Measurements from ENCODE around the gene LRFN2.

LRFN2 gene

GRCh38 chr6:40408786-40409542 lies 178.2 kb downstream of the LRFN2 start:
- in situ Hi-C loops (cut with MboI; ENCODE audit: low sequenced_read_pairs): no loop called here

DNA sequence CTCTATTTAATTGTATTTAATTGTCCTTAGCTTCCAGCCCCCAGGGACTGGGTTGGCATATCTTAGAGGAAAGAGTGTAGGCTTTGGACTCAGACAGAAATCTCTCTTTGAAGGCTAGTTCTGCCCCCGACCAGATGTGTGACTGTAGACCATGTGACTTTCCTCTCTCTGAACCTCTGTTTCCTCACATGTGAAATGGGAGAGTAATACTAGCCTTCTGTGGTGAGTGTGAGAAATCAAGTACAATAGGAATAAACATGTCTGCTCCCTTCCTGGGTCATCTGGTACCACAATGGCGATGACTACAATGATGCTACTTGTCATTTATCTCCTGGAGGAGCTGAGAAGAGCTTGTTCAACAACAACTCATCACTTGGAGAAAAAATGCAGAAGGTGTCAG lies 179.9 kb downstream of the LRFN2 start:
- in situ Hi-C loops (cut with MboI; ENCODE audit: low sequenced_read_pairs): no loop called here

DNA sequence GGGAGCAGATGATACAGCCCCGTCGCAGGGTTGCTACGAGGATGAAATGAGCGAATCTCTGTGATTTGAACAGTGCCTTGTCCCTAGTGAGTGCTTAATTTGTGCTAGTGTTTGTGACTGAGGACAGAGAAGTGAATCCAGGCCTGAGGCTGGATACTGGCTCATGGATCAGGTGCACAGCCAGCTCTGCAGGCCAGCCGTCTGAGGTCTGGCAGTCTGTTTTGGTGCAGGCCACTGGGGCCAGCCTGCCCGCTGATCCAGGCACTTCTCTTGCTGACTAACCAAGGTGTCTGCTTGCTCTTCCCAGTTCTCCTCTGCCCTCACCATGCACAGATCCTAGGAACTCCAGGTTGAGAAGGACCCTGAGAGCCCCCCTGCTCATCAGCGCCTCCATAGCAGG lies 181.0 kb downstream of the LRFN2 start:
- in situ Hi-C loops (cut with MboI; ENCODE audit: low sequenced_read_pairs): no loop called here

DNA sequence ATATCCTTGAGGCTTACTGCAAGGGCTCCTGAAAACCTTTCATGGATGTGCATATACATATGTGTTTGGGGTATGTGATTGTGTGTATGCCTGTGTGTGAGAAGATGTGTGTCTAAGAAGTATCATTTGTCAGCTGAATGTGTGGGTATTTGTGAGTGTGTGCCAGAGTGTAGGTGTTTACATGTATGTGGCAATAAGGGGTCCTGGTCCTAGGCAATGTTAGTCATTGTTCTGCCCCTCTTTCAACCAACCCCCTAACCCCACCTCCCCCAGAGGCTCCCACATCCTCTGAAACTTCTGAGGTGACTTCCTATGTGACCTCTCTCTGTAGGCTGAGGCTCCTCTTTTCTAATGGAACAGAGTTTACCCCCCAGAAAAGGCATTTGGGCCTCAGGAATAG lies 186.4 kb downstream of the LRFN2 start:
- in situ Hi-C loops (cut with MboI; ENCODE audit: low sequenced_read_pairs): no loop called here

- in situ Hi-C loops (cut with MboI; ENCODE audit: low sequenced_read_pairs): no loop called here
Observed at GRCh38 chr6:40399888-40400457, 187.2 kb downstream of the LRFN2 start.

DNA sequence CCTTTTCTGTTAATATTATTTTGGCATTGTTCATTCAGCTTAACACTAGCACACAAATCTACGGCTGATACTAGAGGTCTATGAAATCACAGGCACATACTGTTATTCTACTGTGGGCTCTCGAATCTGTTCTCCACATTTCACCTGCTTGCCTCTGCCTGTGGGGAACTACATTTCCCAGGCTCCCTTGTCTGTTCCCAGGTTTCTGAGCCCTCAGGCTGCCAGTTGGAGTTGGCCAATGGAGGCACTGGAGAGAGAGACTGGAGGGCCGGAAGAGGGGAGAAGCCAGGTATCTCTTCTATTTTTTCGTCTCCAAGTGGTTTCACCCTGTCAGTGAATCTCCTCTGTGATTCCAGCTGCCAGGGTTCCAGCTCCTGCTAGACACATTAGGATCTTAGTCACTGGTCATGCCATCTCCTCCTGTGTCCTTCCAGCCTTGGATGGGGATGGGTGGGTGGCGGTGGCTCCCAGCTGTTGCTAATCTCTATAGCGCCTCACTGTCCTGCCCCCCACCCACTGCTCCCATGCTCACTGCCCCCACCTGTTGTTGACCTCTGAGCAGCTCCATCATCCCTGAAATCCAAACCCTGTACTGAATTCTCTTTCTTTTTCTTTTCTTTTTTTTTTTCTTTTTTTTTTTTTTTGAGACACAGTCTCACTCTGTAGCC lies 188.2 kb downstream of the LRFN2 start:
- in situ Hi-C loops (cut with MboI; ENCODE audit: low sequenced_read_pairs): no loop called here

- in situ Hi-C loops (cut with MboI; ENCODE audit: low sequenced_read_pairs): no loop called here
Observed at GRCh38 chr6:40398034-40398691, 189.0 kb downstream of the LRFN2 start.

GRCh38 chr6:40397287-40398033 lies 189.7 kb downstream of the LRFN2 start:
- in situ Hi-C loops (cut with MboI; ENCODE audit: low sequenced_read_pairs): no loop called here

GRCh38 chr6:40395698-40396076 lies 191.5 kb downstream of the LRFN2 start:
- in situ Hi-C loops (cut with MboI; ENCODE audit: low sequenced_read_pairs): no loop called here

DNA sequence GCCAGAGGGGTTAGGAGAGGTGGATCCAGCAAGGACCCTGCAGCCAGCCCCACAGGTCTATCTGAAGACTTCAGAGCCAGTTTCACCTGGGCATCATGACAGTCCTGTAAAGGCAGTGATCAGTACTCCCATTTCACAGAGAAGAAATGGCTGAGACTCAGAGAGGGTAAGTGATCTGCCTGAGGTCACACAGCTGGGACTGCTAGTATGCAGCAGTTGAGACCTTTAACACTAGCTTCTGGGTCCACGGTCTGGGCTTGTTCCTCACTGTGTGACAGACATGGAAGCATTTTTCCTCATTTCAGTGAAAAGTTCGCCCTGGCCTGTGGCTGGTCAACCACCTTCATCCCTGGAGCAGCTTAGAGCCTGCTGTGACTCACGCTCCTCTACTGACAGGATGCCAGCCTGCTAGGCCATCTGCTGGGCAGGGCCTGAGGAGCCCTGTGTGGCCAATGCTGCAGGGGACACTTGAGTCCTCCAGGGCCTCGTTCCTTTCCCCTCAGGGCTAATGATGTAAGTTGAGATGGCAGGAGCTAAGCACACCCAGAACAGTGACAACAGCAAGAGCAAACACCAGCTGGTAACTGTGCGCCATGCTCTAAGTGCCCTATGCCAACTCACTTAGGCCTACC lies 192.0 kb downstream of the LRFN2 start:
- in situ Hi-C loops (cut with MboI; ENCODE audit: low sequenced_read_pairs): no loop called here

- in situ Hi-C loops (cut with MboI; ENCODE audit: low sequenced_read_pairs): no loop called here
Observed at GRCh38 chr6:40394381-40394780, 192.8 kb downstream of the LRFN2 start.

GRCh38 chr6:40393641-40394040 lies 193.5 kb downstream of the LRFN2 start:
- in situ Hi-C loops (cut with MboI; ENCODE audit: low sequenced_read_pairs): no loop called here

- in situ Hi-C loops (cut with MboI; ENCODE audit: low sequenced_read_pairs): no loop called here
Observed at GRCh38 chr6:40392589-40392988, 194.6 kb downstream of the LRFN2 start.

DNA sequence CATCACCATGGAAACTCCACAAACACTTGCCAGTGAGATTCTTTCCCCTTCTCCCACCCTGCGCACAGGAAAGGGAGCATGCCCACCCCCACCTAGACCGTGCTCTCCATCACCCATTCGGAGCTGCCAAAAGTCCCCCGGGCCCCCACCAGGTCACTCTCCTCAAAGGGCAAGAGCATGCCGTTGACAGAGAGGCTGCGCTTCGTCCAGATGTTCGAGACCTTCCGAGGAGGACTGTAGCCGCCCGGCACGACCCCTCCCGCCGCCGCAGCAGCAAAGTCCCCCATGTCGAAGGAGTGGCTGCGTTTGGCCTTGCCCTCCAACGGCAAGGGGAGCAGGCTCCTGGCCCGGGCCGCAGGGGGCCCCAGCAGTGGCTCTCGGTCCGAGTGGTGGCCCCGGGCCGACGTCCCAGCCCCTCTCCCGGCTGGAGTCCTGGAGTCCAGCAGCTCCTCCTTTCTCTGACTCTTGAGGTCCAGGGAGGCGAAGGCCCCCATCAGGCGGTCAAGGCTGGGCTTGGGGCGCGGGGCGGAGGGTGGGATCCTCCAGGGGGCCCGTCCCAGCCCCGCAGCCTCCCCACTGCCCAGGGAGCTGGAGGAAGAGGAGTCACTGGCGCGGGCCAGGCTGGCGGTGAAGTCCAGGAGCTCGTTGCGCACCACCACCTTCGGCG lies 195.2 kb downstream of the LRFN2 start:
- in situ Hi-C loops (cut with MboI; ENCODE audit: low sequenced_read_pairs): no loop called here

DNA sequence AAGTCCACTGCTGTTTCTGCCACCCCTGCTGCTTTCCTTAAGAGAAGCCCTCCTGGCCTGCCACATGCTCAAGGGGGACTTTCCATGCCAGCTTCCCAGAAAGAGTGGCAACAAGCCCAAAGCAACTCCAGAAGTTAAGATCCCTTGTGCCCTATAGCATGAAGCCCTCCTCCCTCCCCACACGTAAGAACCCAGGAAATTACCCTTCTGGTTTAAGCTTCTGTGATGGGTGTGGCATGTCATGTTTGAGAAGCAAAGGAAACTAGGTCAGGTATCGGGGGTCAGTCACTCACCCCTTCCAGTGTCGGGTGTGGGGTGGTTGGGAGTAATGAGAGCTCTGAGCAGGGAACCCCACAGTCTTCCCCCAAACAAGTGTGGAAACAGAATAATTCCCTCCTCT lies 196.1 kb downstream of the LRFN2 start:
- in situ Hi-C loops (cut with MboI; ENCODE audit: low sequenced_read_pairs): no loop called here

DNA sequence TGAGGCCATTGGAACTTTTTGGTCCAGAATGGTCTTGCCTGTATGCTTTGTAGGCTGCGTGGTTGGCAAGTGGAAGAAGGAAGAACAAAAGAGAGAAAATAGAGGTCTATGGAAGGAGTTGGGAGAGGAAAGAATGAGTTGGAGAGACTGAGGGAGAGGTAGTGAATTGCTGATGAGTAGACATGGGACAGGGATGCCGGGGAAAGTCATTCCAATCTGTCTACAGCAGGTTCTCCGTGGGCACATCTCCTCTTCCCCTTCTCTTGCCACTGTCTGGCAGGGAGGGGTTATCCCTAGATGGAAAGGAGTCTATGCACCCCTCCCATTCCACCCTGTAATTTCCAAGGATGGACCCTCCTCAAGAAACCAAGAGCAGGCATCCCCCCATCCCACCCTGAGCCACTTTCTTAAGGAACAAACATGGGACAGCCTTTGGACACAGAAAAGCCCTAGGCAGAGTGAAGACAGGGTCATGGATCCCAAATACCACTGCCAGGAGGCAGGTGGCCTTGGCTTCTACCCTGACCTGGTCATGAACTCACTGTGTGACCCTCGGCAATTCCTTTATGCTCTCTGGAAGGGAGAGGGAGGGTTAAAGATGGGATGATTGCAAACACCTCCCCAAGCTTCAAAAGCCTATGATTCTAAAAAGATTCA lies 196.9 kb downstream of the LRFN2 start:
- in situ Hi-C loops (cut with MboI; ENCODE audit: low sequenced_read_pairs): no loop called here

DNA sequence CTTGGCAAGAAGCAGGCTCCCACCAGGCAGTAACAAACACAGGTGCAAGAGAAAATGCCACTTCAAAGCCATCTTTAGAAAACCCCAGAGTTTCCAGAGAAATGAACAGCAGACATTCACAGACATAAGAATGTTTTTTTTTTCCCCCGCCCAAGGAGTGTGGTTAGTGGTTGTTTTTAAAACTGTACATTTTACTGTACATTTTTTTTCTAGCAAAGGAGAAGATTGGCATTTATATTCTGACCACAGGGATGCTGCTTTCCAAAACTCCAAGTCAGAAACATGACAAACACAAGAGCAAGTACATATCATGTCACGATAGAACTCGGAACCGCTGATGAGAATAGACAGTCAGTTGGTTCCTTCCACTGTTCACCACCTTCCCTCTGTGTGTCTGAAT lies 197.9 kb downstream of the LRFN2 start:
- in situ Hi-C loops (cut with MboI; ENCODE audit: low sequenced_read_pairs): no loop called here

- in situ Hi-C loops (cut with MboI; ENCODE audit: low sequenced_read_pairs): no loop called here
Observed at GRCh38 chr6:40387871-40388264, 199.3 kb downstream of the LRFN2 start.

DNA sequence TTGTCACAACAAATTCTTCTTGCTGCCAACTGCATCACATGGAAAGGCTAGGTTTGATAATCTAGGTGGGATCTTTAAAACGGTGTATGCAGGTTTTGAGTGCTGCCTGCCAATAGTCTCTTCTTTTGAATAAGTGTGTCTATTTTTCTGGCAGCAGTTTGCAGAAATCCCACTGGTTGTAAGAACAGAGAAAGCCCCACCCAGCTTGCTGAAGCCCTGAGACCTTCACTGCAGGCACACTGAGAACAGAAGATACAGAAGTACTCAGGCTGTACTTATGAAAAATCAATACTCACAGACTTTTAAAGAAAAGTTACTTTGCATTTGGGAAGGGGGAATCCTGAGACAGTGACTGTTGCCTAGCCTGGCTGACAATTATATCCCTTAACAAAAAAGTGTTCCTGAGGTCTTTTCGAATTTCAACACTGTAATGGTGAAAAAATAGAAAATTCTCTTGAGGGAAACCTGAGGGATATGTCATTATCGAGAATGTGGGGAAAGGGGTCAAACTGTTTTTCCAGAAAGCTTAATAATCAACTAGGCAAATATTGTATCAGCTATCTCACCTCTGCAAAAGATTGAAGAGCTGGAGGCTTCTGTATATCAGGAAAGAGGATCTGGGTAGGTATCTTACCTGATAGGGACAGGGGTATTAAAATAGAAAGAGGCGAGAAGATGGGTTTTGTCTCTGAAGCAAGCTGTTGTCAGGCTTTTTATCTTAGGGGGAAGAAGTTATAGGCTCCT lies 199.9 kb downstream of the LRFN2 start:
- in situ Hi-C loops (cut with MboI; ENCODE audit: low sequenced_read_pairs): no loop called here
